MM.1S (cell line): ENCODE results near the gene FBXO46.

Experiments used
- DNase-seq: peaks from one replicate; pipeline ENCODE4 v3.0.0-alpha.2; 2015
- H2AFZ ChIP-seq: fragments of 300-600 bp; sonication (generic); 2 replicates; pipeline ENCODE4 v1.6.0; 2016; ENCODE audit warnings: antibody characterized with exemption, low read length
- H3F3A ChIP-seq: fragments of 300-600 bp; sonication (generic); 2 replicates; pipeline ENCODE4 v1.6.1; 2016; ENCODE audit warnings: mild to moderate bottlenecking, antibody characterized with exemption, low read length, moderate library complexity, mixed read lengths; ENCODE audit not compliant: insufficient read depth
- H3K27ac ChIP-seq: fragments of 300-600 bp; sonication (generic); 2 replicates; pipeline ENCODE4 v1.5.1; 2016; ENCODE audit warnings: mild to moderate bottlenecking, low read length
- H3K27me3 ChIP-seq: fragments of 300-600 bp; sonication (generic); replicated peaks from 2 replicates; pipeline ENCODE4 v1.6.0; 2016; ENCODE audit warnings: low read length; ENCODE audit not compliant: insufficient read depth
- H3K36me3 ChIP-seq: fragments of 300-600 bp; sonication (generic); replicated peaks from 2 replicates; pipeline ENCODE4 v1.6.1; 2016; ENCODE audit warnings: mild to moderate bottlenecking, low read length, mixed read lengths; ENCODE audit not compliant: insufficient read depth
- H3K4me1 ChIP-seq: fragments of 300-600 bp; sonication (generic); 2 replicates; pipeline ENCODE4 v1.6.1; 2016; ENCODE audit warnings: low read length, mixed read lengths
- H3K4me2 ChIP-seq: fragments of 300-600 bp; sonication (generic); 2 replicates; pipeline ENCODE4 v1.6.0; 2016; ENCODE audit warnings: low read depth, low read length
- H3K4me3 ChIP-seq: fragments of 300-600 bp; sonication (generic); 2 replicates; pipeline ENCODE4 v1.5.1; 2016; ENCODE audit warnings: low read length, mixed read lengths
- H3K79me2 ChIP-seq: fragments of 300-600 bp; sonication (generic); 2 replicates; pipeline ENCODE4 v1.6.1; 2016; ENCODE audit warnings: mixed run types, low read length, mixed read lengths
- H3K9ac ChIP-seq: fragments of 300-600 bp; sonication (generic); 2 replicates; pipeline ENCODE4 v1.6.1; 2016; ENCODE audit warnings: low read length, mixed read lengths
- H3K9me2 ChIP-seq: fragments of 300-600 bp; sonication (generic); replicated peaks from 2 replicates; pipeline ENCODE4 v1.6.1; 2016; ENCODE audit warnings: mild to moderate bottlenecking, low read length, mixed read lengths; ENCODE audit not compliant: insufficient read depth
- H3K9me3 ChIP-seq: fragments of 300-600 bp; sonication (generic); replicated peaks from 2 replicates; pipeline ENCODE4 v1.6.1; 2016; ENCODE audit warnings: mild to moderate bottlenecking, low read length, mixed read lengths; ENCODE audit not compliant: insufficient read depth
- H4K20me1 ChIP-seq: fragments of 300-600 bp; sonication (generic); 2 replicates; pipeline ENCODE4 v1.6.1; 2016; ENCODE audit warnings: mild to moderate bottlenecking, low read length, moderate library complexity, mixed read lengths; ENCODE audit not compliant: insufficient read depth
- CTCF ChIP-seq: fragments of 300-600 bp; sonication (generic); IDR thresholded peaks from 2 replicates; pipeline ENCODE4 v1.5.1; 2016; ENCODE audit warnings: antibody characterized with exemption, low read length, mixed read lengths
- EZH2 ChIP-seq: fragments of 300-600 bp; sonication (generic); optimal IDR thresholded peaks from 2 replicates; pipeline ENCODE3; 2017; ENCODE audit warnings: low read depth, mild to moderate bottlenecking, antibody characterized with exemption, low read length, mixed read lengths
- EZH2phosphoT487 ChIP-seq: fragments of 300-600 bp; sonication (generic); IDR thresholded peaks from 2 replicates; pipeline ENCODE4 v1.6.1; 2018; ENCODE audit warnings: antibody characterized with exemption, low read length

Gene FBXO46

GRCh38 chr19:45761714-45762113 is 31.0 kb upstream of the FBXO46 start:
- no peaks in the 10 kb centered on the region for H3K4me1 ChIP-seq
- H2AFZ ChIP-seq, result no peak overlapping the region
- no peaks in the 10 kb centered on the region for H3K79me2 ChIP-seq
- no peaks in the 10 kb centered on the region for H3K9me3 ChIP-seq
- no peak overlapping the region for H3K27ac ChIP-seq
- TF ChIP-seq CTCF (no peak), EZH2 (no peak), EZH2phosphoT487 (no peak)
- DNase-seq, result no peak
- no peak overlapping the region for H3K4me3 ChIP-seq
- H3K36me3 ChIP-seq, result no peaks in the 10 kb centered on the region
- H3K9ac ChIP-seq, result no peak overlapping the region
- no peaks in the 10 kb centered on the region for H4K20me1 ChIP-seq
- peaks cover 25% of the 10 kb centered on the region; the same call in 1 of the 2 replicates for H3K27me3 ChIP-seq
- H3K9me2 ChIP-seq, result no peaks in the 10 kb centered on the region
- no peak overlapping the region for H3K4me2 ChIP-seq
- H3F3A ChIP-seq, result no peaks in the 10 kb centered on the region

- no peaks in the 10 kb centered on the region for H4K20me1 ChIP-seq
- H3K4me1 ChIP-seq, result no peaks in the 10 kb centered on the region
- TF ChIP-seq CTCF (no peak), EZH2 (no peak), EZH2phosphoT487 (no peak)
- no peak overlapping the region for H3K27ac ChIP-seq
- H3K27me3 ChIP-seq, result peaks cover 22% of the 10 kb centered on the region; the same call in 1 of the 2 replicates
- H3F3A ChIP-seq, result no peaks in the 10 kb centered on the region
- no peaks in the 10 kb centered on the region for H3K9me2 ChIP-seq
- DNase-seq, result no peak
- no peak overlapping the region for H2AFZ ChIP-seq
- no peak overlapping the region for H3K9ac ChIP-seq
- no peaks in the 10 kb centered on the region for H3K36me3 ChIP-seq
- no peaks in the 10 kb centered on the region for H3K79me2 ChIP-seq
- no peak overlapping the region for H3K4me2 ChIP-seq
- no peaks in the 10 kb centered on the region for H3K9me3 ChIP-seq
- H3K4me3 ChIP-seq, result no peak overlapping the region
Observed at GRCh38 chr19:45758921-45759320, 28.2 kb upstream of the FBXO46 start.

GRCh38 chr19:45757695-45758094 is 27.0 kb upstream of the FBXO46 start:
- DNase-seq, result no peak
- Histone ChIP-seq H3K4me2 (no peak overlapping the region), H3K79me2 (no peaks in the 10 kb centered on the region), H4K20me1 (no peaks in the 10 kb centered on the region), H3K9ac (no peak overlapping the region), H3F3A (no peaks in the 10 kb centered on the region), H3K36me3 (no peaks in the 10 kb centered on the region), H3K27ac (no peak overlapping the region), H3K27me3 (peaks cover 12% of the 10 kb centered on the region; the same call in 1 of the 2 replicates), H3K4me1 (no peaks in the 10 kb centered on the region), H3K4me3 (no peak overlapping the region), H3K9me2 (no peaks in the 10 kb centered on the region), H2AFZ (no peak overlapping the region), H3K9me3 (no peaks in the 10 kb centered on the region)
- TF ChIP-seq EZH2phosphoT487, result no peak
- TF ChIP-seq CTCF, result no peak
- TF ChIP-seq EZH2, result no peak
